NCI-H128 (cell line): ENCODE results near the gene ZDHHC3.
"Not testable (repeated sequence)": the region's sequence is repeated elsewhere in the genome, so short reads cannot be mapped to it uniquely, and the experiment has no call there.

ENCODE experiments used
- DNase-seq: peaks from one replicate; lab custom pipeline; 2025; ENCODE audit not compliant: unreplicated experiment; lab: John Stamatoyannopoulos, UW

ZDHHC3 gene

DNA sequence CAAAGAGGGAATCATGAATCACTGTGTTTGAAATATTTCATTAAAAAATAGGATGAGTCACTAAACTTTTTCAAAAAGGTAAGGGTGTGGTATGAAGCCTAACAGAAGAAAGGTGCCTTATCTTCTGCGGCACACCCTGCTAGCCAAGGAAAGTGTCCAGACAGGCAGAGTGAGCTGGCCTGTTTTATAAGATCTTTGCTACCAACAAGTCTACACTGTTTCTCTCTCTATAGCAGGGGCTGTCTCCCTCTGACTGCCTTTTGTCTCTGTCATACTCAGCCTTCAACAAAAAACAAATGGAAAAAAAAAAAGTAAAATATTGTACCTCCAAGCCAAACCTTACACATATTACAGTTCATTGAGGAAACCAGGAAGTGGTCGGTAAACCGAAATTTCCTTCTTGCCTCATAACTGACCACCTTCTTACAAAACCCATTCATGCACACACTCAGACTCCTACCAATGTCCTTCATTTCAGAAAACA lies 9.1 kb downstream of the ZDHHC3 start:
- no peak for DNase-seq

GRCh38 chr3:44965165-44965564 lies 10.8 kb downstream of the ZDHHC3 start:
- DNase-seq: no peak

GRCh38 chr3:44963571-44964325 lies 12.2 kb downstream of the ZDHHC3 start:
- no peak for DNase-seq

- DNase-seq: no peak
Measured at GRCh38 chr3:44962621-44963393, 13.2 kb downstream of the ZDHHC3 start.

DNA sequence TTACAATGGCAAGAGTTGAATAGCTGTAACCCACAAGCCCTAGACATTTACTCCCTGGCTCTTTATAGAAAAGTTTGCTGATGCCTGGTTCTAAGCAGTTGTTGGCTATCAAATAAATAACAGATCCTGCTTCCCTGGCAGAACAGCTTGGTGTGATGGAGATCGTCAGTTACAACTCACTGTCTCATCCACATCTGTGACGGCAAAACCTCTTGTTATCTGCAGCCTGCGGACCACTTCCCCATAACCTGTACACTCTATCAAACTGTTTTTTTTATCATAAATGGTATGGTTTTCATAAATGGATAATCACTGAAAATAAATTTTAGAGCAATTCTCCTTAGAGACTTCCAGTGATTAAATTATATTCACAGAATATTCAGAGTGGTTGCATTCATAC lies 14.1 kb downstream of the ZDHHC3 start:
- no peak for DNase-seq

GRCh38 chr3:44960387-44961026 lies 15.5 kb downstream of the ZDHHC3 start:
- no peak for DNase-seq

- DNase-seq: no peak
Measured at GRCh38 chr3:44958386-44958785, 17.6 kb downstream of the ZDHHC3 start.

GRCh38 chr3:44957986-44958385 lies 18.0 kb downstream of the ZDHHC3 start:
- DNase-seq: no peak

- no peak for DNase-seq
Measured at GRCh38 chr3:44955917-44956316, 20.1 kb downstream of the ZDHHC3 start.

DNA sequence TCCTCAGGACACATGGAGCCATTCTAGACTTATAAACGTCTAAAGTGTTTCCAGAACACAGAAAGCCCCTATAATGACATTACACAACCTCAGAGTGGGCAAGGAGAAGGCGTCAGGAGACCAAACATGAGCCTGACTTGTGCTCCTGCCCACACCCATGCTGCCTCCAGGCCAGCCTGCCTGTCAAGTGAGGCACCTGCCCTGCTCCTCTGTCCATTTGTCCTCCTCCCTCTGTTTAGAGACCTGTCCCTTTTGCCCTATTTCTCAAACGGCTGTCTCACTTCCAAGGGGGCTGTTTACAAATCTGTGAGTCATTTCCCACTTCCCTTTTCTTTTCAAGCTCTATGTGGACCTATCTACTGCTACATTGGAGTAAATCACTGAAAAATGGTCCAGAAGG lies 21.0 kb downstream of the ZDHHC3 start:
- no peak for DNase-seq

GRCh38 chr3:44954304-44954703 lies 21.7 kb downstream of the ZDHHC3 start:
- no peak for DNase-seq

GRCh38 chr3:44952689-44953088 lies 23.3 kb downstream of the ZDHHC3 start:
- no peak for DNase-seq

GRCh38 chr3:44950275-44950734 lies 25.7 kb downstream of the ZDHHC3 start:
- DNase-seq: no peak

DNA sequence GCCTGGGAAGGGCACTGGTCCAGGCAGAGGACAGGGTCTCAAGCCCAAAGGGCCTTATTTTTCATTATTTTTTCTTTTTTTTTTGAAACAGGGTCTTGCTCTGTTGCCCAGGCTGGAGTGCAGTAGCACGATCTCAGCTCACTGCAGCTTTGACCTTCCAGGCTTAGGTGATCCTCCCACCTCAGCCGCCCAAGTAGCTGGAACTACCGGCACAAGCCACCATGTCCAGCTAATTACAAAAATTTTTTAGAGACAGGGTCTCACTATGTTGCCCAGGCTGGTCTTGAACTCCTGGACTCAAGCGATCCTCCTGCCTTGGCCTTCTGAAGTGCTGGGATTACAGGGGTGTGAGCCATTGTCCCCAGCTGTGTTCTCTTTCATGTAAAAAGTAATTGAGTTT lies 26.2 kb downstream of the ZDHHC3 start:
- DNase-seq: not testable (repeated sequence)

DNA sequence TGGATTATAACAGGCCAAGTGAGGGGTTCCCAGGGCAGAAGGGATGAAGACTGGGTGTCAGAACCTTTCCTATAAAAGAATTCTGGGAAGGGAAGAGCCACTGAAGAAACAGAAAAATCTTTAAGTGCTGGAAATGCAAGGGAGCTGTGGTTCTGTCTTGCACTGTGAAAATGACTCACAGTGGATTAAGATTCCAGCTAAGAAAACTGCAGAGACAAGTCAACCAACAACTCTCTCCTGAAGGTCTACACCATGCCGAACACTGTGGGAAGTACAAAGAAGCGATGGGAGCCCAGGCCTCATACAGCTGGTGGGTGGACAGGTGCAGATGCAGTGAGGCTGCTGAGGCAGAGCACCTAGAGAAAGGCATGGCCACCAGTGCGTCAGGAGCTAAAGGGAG lies 27.7 kb downstream of the ZDHHC3 start:
- no peak for DNase-seq

DNA sequence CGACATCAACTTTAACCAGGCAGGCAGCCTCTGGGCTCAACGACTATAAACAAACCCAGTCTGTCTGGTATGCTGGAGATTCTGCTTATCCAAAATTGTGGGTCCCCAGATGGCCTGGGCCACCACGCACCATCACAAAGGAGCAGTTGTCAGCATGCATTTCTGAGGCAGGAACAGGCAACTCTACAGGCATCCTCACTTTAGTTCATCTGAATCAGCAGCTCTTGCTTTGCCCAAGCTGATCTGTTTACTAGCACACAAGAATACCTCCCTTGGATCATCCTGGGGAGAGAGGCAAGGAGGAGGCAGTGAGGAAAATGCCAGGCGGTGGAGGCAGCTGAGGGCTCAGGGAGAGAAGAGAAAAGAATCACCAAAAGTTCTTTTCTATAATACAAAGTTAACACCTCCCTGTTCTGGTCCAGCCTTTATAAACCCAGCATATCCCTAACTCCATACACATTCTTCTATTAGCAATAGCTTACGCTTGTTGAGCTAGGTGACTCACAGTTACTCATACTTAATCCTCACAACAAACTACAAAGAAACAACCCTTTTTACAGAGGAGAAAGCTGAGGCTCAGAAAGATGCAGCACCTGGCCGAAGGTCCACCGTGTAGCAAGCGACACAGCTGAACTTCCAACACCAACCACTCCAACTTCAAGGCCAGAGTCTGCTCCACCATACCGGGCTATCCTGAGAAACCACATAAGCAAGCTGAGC lies 33.6 kb downstream of the ZDHHC3 start:
- no peak for DNase-seq

DNA sequence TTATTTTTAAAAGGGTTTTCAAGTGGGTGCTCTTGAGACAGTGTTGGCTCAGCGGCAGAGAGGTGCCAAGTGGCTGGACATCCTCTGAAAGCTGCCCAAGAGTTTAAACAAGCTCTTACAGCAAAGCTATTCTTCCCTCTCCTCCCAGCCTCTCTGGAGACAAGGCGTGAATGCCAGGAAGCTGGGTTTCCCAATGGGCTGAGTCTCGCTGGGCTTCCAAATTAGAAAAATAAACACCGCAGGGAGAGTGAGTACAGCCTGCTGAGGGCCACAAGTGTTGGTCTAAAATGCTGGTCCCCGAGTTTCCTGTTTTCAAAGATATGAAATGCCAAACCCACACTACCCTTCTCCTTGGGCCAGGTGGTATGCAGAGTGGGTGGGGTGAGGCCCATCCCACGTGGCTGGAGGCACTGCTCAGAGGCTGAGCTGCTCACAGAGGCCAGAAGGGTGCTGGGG lies 36.4 kb downstream of the ZDHHC3 start:
- DNase-seq: no peak

- DNase-seq: no peak
Measured at GRCh38 chr3:44932986-44933944, 42.7 kb downstream of the ZDHHC3 start.

- no peak for DNase-seq
Measured at GRCh38 chr3:44932271-44932670, 43.7 kb downstream of the ZDHHC3 start.

GRCh38 chr3:44931791-44932190 lies 44.2 kb downstream of the ZDHHC3 start:
- no peak for DNase-seq
